Activated CD8-positive, alpha-beta memory T cell treated with anti-CD3 and anti-CD28 coated beads, Interleukin-2, amount 50 U/mL, for 1 hour (primary cell): ENCODE measurements around the gene RPL19.
"Not testable (repeated sequence)": the region's sequence is repeated elsewhere in the genome, so short reads cannot be mapped to it uniquely, and the experiment has no call there.

Experiments
- DNase-seq: peaks from one replicate; pipeline ENCODE4 v3.0.0-alpha.2; 2020; ENCODE audit errors: extremely low read depth

The RPL19 gene

GRCh38 chr17:39200070-39200879 lies at the start of gene RPL19:
Gene RPL19, plus strand, starts transcription at chr17:39200283. Its CDS starts 62 bp downstream, at chr17:39200345.
- DNase-seq = no peak

GRCh38 chr17:39150795-39151149 lies 49.3 kb upstream of the RPL19 start:
- no peak for DNase-seq

GRCh38 chr17:39151150-39151942 lies 48.7 kb upstream of the RPL19 start, which contains the start of gene PLXDC1:
Gene PLXDC1, minus strand, starts transcription at chr17:39151637. Its CDS starts 200 bp downstream, at chr17:39151437.
- DNase-seq = no peak

- no peak for DNase-seq
Observed at GRCh38 chr17:39151943-39152818, 47.9 kb upstream of the RPL19 start.

- peak; percentile 73 for DNase-seq
Observed at GRCh38 chr17:39153599-39154051, 46.5 kb upstream of the RPL19 start.

- no peak for DNase-seq
Observed at GRCh38 chr17:39155654-39156053, 44.4 kb upstream of the RPL19 start.

GRCh38 chr17:39156491-39156890 lies 43.6 kb upstream of the RPL19 start:
- DNase-seq = no peak

- no peak for DNase-seq
Observed at GRCh38 chr17:39158623-39159022, 41.5 kb upstream of the RPL19 start.

- no peak for DNase-seq
Observed at GRCh38 chr17:39161962-39162361, 38.1 kb upstream of the RPL19 start.

GRCh38 chr17:39164675-39165143 lies 35.4 kb upstream of the RPL19 start:
- DNase-seq = peak; percentile 46

- DNase-seq = no peak
Observed at GRCh38 chr17:39165178-39165840, 34.8 kb upstream of the RPL19 start.

GRCh38 chr17:39165841-39166349 lies 34.2 kb upstream of the RPL19 start, which contains the start of gene ARL5C:
Gene ARL5C, minus strand, starts transcription at chr17:39166161. Its CDS starts 401 bp downstream, at chr17:39165760.
- no peak for DNase-seq

- no peak for DNase-seq
Observed at GRCh38 chr17:39166437-39167335, 33.4 kb upstream of the RPL19 start.

- no peak for DNase-seq
Observed at GRCh38 chr17:39167476-39167875, 32.6 kb upstream of the RPL19 start.

GRCh38 chr17:39168503-39168902 lies 31.6 kb upstream of the RPL19 start:
- DNase-seq = not testable (repeated sequence)

GRCh38 chr17:39169101-39169500 lies 31.0 kb upstream of the RPL19 start:
- DNase-seq = no peak

GRCh38 chr17:39169518-39169917 lies 30.6 kb upstream of the RPL19 start:
- no peak for DNase-seq

- no peak for DNase-seq
Observed at GRCh38 chr17:39170109-39170508, 30.0 kb upstream of the RPL19 start.

GRCh38 chr17:39170558-39170957 lies 29.5 kb upstream of the RPL19 start:
- no peak for DNase-seq

- no peak for DNase-seq
Observed at GRCh38 chr17:39171933-39172332, 28.1 kb upstream of the RPL19 start.
